Stimulated activated CD8-positive, alpha-beta memory T cell treated with anti-CD3 and anti-CD28 coated beads, Interleukin-7, amount 100 ng/mL, for 48 hours (primary cell): ENCODE measurements around the gene SVBP.
"Not testable (repeated sequence)": the region's sequence is repeated elsewhere in the genome, so short reads cannot be mapped to it uniquely, and the experiment has no call there.

Source experiments
- DNase-seq, 2 donors: peaks; one replicate each; pipeline ENCODE4 v3.0.0-alpha.2; 2020; ENCODE audit warnings: low read depth in 1 of 2; ENCODE audit errors: extremely low read depth in 1 of 2

The SVBP gene, protein sequence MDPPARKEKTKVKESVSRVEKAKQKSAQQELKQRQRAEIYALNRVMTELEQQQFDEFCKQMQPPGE

DNA sequence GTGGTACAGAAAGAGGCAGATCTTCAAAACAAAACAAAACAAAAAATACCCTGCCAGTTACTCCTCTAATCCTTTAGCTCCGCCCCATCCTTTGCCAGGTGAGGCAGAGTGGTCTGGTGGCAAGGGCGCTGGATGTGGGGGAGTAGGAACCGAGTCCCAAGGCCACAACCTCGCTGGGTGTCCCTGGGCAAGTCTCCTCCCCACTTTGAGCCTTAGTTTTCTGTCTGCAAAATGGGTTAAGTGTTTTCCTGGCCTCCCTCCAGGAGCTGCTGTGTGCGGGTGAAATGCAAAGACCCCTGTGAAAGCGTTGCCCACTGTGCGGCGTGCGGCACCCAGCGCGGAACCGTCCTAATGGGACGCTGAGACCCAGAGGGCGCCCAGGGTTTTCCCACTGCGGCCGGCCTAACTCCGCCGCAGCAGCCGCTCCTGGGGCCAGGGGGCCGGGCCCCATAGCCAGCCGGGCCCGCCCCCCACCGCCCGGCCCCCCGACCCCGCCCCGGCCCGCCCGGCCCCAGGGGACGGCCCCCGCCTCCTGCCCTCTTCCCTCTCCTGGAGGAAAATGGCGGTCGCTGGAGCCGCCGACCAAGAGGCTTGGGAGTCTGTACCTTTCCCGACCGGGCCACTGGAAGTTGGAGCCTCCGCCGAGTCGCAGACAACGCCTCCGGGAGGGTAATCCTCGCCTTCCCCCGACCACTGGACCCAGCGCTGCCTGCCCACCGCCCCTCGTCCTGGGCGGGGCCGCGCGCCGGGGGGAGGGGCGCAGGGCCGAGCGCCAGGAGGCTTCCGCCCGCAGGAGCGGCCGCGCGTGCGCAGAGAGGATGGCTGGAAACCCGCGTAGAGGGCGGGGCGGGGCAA, at the start of gene SVBP, which contains the start of gene ERMAP:
Gene SVBP (minus strand): TSS at position 813 of the 855 bp plus-strand sequence. CDS start 853 bp downstream, outside the sequence.
Gene ERMAP (plus strand): TSS at position 538 of the 855 bp plus-strand sequence. CDS start 13,327 bp downstream, outside the sequence.
- peak; percentile 87 to 91 for DNase-seq

DNA sequence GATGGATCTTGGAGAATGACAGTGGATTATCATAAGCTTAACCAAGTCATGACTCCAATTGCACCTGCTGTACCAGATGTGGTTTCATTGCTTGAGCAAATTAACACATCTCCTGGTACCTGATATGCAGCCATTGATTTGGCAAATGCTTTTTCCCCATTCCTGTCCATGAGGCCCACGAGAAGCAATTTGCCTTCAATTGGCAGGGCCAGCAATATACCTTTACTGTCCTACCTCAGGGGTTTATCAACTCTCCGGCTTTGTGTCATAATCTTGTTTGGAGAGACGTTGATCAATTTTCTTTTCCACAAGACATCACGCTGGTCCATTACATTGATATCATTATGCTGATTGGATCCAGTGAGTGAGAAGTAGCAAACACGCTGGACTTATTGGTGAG, 49.4 kb upstream of the SVBP start:
- no peak for DNase-seq

GRCh38 chr1:42861014-42861399, 43.8 kb upstream of the SVBP start:
- no peak for DNase-seq

GRCh38 chr1:42860339-42861013, 43.3 kb upstream of the SVBP start:
- DNase-seq, result no peak

GRCh38 chr1:42859366-42859765, 42.2 kb upstream of the SVBP start:
- not testable (repeated sequence) for DNase-seq

GRCh38 chr1:42856554-42856953, 39.4 kb upstream of the SVBP start:
- DNase-seq, result not testable (repeated sequence)

GRCh38 chr1:42853116-42853884, 36.1 kb upstream of the SVBP start:
- DNase-seq, result no peak

DNA sequence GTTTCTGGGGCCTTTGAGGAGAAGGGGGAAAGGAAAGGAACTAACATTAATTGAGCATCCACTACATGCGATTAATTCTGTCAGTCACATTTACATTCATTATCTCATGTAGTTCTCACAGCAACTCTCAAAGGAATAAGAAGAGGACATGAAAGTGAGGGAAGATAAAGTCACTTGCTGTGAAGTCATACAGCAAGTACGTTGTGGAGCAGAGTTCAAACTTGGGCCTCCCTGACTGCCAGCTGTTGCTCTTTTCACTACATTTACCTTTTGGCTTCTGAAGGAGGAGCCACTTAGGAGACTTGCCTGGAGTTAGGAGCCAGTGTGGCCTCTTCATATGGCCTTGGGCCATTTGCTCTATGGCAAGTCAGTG, 35.4 kb upstream of the SVBP start:
- DNase-seq, result no peak

DNA sequence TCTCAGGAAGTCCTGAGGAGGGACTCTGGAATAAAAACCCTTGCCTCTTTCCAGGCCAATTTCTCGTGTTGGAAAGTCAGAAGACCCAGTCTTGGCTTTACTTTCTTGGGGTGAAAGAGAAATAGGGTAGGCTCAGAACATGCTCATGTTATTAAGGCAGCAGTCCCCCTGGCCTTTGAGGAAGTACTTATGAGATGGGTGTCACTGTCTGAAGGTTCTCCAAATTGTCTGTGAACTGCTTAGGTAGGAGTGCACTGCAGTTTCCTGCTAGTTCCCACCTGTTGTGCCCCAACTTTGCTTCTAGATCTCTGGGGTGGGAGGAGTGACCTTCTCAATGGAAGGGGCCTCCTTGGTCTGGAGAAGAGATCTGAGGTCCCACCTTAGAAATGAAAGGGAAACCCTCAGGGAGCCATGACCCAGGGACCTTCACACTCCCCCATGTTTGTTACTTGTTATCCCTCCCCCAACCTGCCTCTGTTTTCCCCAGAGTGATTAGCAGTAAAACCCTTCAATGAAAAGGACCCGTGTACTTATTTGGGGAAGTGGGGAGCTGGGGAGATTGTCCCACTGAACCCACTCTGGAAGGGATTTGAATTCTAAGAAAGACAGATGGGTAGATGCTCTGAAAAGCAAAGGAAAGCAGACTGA, 34.9 kb upstream of the SVBP start:
- no peak for DNase-seq

DNA sequence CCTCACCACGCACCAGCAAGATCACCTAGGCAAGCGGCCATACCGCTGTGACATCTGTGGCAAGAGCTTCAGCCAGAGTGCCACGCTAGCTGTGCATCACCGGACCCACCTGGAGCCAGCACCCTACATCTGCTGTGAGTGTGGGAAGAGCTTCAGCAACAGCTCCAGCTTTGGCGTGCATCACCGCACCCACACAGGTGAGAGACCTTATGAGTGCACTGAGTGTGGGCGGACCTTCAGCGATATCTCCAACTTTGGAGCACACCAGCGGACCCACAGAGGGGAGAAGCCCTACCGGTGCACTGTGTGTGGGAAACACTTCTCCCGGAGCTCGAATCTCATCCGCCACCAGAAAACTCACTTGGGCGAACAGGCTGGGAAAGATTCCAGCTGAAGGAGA, 34.2 kb upstream of the SVBP start:
- DNase-seq, result no peak

DNA sequence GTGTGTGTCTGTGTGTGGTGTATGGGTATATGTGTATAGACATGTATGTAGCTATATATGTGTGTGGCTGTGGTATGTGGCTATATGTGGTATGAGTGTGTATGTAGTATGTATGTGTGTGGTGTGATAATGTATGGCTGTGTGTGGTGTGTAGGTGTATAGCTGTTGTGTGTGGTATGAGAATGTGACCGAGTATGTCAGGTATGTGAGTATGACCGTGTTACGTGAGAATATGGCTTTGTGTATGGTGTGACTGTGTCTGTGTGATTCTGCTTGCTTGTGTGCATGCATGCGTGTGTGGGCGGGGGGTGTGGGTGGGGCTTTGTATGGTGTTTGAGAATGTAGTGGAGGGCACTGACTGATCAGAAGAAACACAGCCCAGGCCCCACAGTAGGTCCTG, 32.7 kb upstream of the SVBP start:
- DNase-seq, result no peak

DNA sequence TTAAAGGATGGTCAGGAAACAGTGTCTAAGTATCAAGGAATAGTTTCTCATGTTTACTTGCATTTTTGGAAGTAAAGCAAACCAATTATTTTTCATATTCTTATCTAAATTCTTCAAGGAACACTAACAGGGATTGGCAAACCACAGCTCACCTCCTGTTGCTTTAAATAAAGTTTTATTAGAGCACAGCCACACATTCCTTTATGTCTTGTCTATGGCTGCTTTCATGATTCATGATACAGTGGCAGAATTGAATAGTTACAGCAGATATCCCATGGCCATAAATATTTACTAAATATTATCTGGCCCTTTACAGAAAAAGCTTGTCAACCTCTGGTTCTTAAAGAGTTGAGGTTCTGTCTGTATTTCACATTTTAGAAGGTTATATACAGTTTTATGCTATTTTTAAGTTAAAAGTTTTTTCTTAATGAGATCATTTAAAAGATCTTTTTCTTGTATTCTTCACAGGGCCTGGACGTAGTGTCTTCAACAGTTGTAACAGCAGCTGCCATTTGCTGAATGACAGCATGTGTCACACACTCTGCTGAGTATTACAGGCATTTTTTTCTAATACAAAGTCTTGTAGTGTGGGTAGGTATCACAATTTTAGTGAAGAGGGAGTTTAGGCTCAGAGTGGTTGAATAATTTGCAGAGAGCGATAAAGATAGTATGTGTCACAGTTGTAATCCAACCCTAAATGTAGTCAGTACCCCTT, 31.8 kb upstream of the SVBP start:
- DNase-seq, result no peak

GRCh38 chr1:42847721-42848460, 30.7 kb upstream of the SVBP start:
- DNase-seq, result no peak

DNA sequence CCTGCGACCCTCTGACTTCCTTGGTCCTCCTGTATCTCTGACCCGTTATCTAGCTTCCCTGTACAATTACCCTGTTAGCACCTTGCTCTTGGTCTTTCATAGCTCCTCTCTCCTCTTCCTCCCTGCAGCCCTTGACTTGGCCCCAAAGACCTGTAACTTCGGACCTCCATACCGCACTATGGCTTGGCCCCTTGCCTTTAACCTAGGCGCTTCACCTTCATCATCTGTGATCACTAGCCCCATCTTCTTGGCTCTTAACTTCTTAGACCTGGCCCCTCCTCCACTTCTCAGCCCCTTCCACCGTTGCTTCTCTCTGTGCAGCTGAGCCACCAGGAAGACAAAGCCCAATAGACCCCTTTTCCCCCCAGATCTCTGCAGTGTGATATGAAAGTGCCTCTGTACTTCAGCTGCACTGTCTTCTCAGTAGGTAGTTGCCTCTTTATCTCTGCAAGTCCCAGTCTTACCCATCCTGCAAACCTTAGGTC, 30.0 kb upstream of the SVBP start:
- no peak for DNase-seq

GRCh38 chr1:42846257-42847110, 29.3 kb upstream of the SVBP start, which contains the start of gene ZNF691:
Gene ZNF691, plus strand, starts transcription at chr1:42846613. Its CDS starts 3,046 bp downstream, at chr1:42849659.
- peak; percentile 74 to 90 for DNase-seq

DNA sequence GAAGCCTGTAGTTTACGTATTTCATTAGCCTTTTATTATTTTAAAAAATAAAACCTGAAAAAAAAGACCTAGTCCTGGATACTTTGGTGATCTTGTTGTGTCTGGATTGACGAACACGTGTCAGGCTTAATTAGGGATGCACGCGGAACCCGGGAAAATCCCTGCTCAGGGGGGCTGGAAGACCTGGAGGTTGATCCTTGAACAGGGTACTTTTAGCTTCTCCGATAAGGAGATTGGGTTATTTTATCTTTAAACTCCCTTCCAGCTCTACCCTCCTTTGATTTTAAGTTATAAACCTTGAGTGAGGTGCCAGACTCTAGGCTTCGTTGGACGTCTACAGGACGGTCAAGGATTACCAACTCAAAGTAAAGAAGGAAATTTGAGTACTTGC, 28.7 kb upstream of the SVBP start:
- DNase-seq, result no peak

GRCh38 chr1:42845193-42845592, 28.0 kb upstream of the SVBP start:
- DNase-seq, result no peak

- no peak for DNase-seq
Observed at GRCh38 chr1:42844592-42845140, 27.5 kb upstream of the SVBP start.
